HepG2 (cell line): ENCODE measurements around the gene SLC35F6. TPM values are rescaled to one million over a fixed set of nuclear protein-coding genes. Genes with fewer than 3 reads are reported as not detected.
A peak's percentile ranks its signal among the peaks of the same experiment; 100 is the strongest.

ENCODE experiments used
- CBX2 ChIP-seq, 2 experiments: fragments of 200-600 bp in 1 of 2; sonication (generic); formaldehyde crosslinking in 1 of 2; IDR thresholded peaks; 2 replicates each; pipeline versions ENCODE4 v1.7.0 to v1.8.1; 2018 to 2022; ENCODE audit warnings: low read depth in 2 of 2, low read length in 1 of 2, mild to moderate bottlenecking in 1 of 2, missing genetic modification reagents in 1 of 2
- DNMT1 ChIP-seq: sonication (generic); formaldehyde crosslinking; IDR thresholded peaks from 2 replicates; pipeline ENCODE4 v1.5.1; 2020; ENCODE audit warnings: mild to moderate bottlenecking, missing genetic modification reagents
- HNRNPUL1 ChIP-seq: fragments of 200-400 bp; formaldehyde crosslinking; IDR thresholded peaks from 2 replicates; pipeline ENCODE4 v1.6.1; 2017; ENCODE audit warnings: low read depth, mild to moderate bottlenecking, low read length, moderate library complexity
- IKZF1 ChIP-seq: fragments of 450-650 bp; IDR thresholded peaks from 2 replicates; pipeline ENCODE4 v1.7.1; 2016
- KAT2B ChIP-seq: fragments of 150-350 bp; IDR thresholded peaks from 2 replicates; pipeline ENCODE4 v1.6.1; 2014; ENCODE audit warnings: low read depth, low read length, borderline replicate concordance
- MAFF ChIP-seq: IDR thresholded peaks from 2 replicates; pipeline ENCODE4 v1.6.1; 2011; ENCODE audit warnings: low read depth, low read length, improper control_type of control experiment
- MED1 ChIP-seq: sonication (generic); formaldehyde crosslinking; IDR thresholded peaks from 2 replicates; pipeline ENCODE4 v1.4.0; 2020; ENCODE audit warnings: missing genetic modification reagents
- PHF20 ChIP-seq: sonication (generic); formaldehyde crosslinking; IDR thresholded peaks from 2 replicates; pipeline ENCODE4 v1.5.0; 2020; ENCODE audit warnings: mild to moderate bottlenecking, missing genetic modification reagents
- SNRNP70 ChIP-seq: fragments of 200-400 bp; formaldehyde crosslinking; IDR thresholded peaks from 2 replicates; pipeline ENCODE4 v1.6.1; 2017; ENCODE audit warnings: mild to moderate bottlenecking, low read depth, low read length, moderate library complexity
- SRSF1 ChIP-seq: fragments of 200-400 bp; formaldehyde crosslinking; optimal IDR thresholded peaks from 2 replicates; pipeline ENCODE3; 2017; ENCODE audit warnings: mild to moderate bottlenecking, low read depth, low read length, moderate library complexity
- TCF12 ChIP-seq, 2 experiments: fragments of 450-650 bp in 1 of 2; sonication (generic) in 1 of 2; formaldehyde crosslinking in 1 of 2; IDR thresholded peaks; 2 replicates each; pipeline versions ENCODE4 v1.6.1 to v1.8.0; 2017 to 2022; ENCODE audit warnings: antibody characterized with exemption in 1 of 2, mild to moderate bottlenecking in 1 of 2, missing genetic modification reagents in 1 of 2, moderate library complexity in 1 of 2
- ZBTB38 ChIP-seq: sonication (generic); formaldehyde crosslinking; IDR thresholded peaks from 2 replicates; pipeline ENCODE4 v1.5.1; 2020; ENCODE audit warnings: mild to moderate bottlenecking, missing genetic modification reagents
- ZFAT ChIP-seq: sonication (generic); formaldehyde crosslinking; conservative IDR thresholded peaks from 2 replicates; pipeline ENCODE4 v1.8.1; 2023; ENCODE audit warnings: missing genetic modification reagents, inconsistent platforms
- ZKSCAN1 ChIP-seq: fragments of 150-350 bp; IDR thresholded peaks from 2 replicates; pipeline ENCODE4 v1.6.1; 2014; ENCODE audit warnings: low read length
- ZNF160 ChIP-seq: sonication (generic); formaldehyde crosslinking; IDR thresholded peaks from 2 replicates; pipeline ENCODE4 v1.8.0; 2022; ENCODE audit warnings: mild to moderate bottlenecking, inconsistent platforms, missing genetic modification reagents
- ZNF225 ChIP-seq: sonication (generic); formaldehyde crosslinking; IDR thresholded peaks from 2 replicates; pipeline ENCODE4 v1.4.0; 2020; ENCODE audit warnings: mild to moderate bottlenecking, missing genetic modification reagents
- ZNF230 ChIP-seq: sonication (generic); formaldehyde crosslinking; IDR thresholded peaks from 2 replicates; pipeline ENCODE4 v1.4.0; 2020; ENCODE audit warnings: mild to moderate bottlenecking, missing genetic modification reagents
- ZNF33B ChIP-seq: sonication (generic); formaldehyde crosslinking; IDR thresholded peaks from 2 replicates; pipeline ENCODE4 v1.5.1; 2020; ENCODE audit warnings: mild to moderate bottlenecking, missing genetic modification reagents
- ZNF777 ChIP-seq: sonication (generic); formaldehyde crosslinking; IDR thresholded peaks from 2 replicates; pipeline ENCODE4 v1.4.0; 2020; ENCODE audit warnings: missing genetic modification reagents
- ZNF841 ChIP-seq: sonication (generic); formaldehyde crosslinking; IDR thresholded peaks from 2 replicates; pipeline ENCODE4 v1.8.1; 2023; ENCODE audit warnings: missing genetic modification reagents, borderline replicate concordance
- polyA plus RNA-seq, 8 experiments: library from polyadenylated mRNA; depleted of rRNA in 3 of 8; stranded (reverse) in 7 of 8; unstranded in 1 of 8; fragments of >200 nt; fragmentation: Illumina TruSeq in 4 of 8; extraction: Trizol in 4 of 8; gene quantifications; 2 replicates each; pipeline versions ENCODE4 v1.2.1 to v1.2.3, GENCODE V29; 2011 to 2016; ENCODE audit warnings: low read depth in 4 of 8, missing spikeins in 1 of 8, mixed read lengths in 1 of 8; ENCODE audit not compliant: insufficient read depth in 1 of 8
- total RNA-seq, 5 experiments: library from RNA; depleted of rRNA; stranded (reverse); fragments of >200 nt; fragmentation: Illumina TruSeq; extraction: Trizol; gene quantifications; 2 replicates each; pipeline ENCODE4 v1.2.3, GENCODE V29; 2016; ENCODE audit warnings: low read depth in 1 of 5
- TF ChIP-seq, protein P1 (sequence below): sonication (generic); formaldehyde crosslinking; IDR thresholded peaks from 2 replicates; pipeline ENCODE4 v1.4.0; 2020; ENCODE audit warnings: missing genetic modification reagents, borderline replicate concordance
- TF ChIP-seq, protein P2 (sequence below): sonication (generic); formaldehyde crosslinking; IDR thresholded peaks from 2 replicates; pipeline ENCODE4 v1.5.0; 2020; ENCODE audit warnings: missing genetic modification reagents
- TF ChIP-seq, protein P3 (sequence below): IDR thresholded peaks from 2 replicates; pipeline ENCODE4 v1.6.1; 2018; ENCODE audit warnings: missing genetic modification reagents

The SLC35F6 gene
- total and polyA plus RNA-seq, 2 of the 13 experiments (the other 11 are each of a cell fraction or from before 2014, with no cell fraction given): 15.2 to 21.2 TPM

DNA sequence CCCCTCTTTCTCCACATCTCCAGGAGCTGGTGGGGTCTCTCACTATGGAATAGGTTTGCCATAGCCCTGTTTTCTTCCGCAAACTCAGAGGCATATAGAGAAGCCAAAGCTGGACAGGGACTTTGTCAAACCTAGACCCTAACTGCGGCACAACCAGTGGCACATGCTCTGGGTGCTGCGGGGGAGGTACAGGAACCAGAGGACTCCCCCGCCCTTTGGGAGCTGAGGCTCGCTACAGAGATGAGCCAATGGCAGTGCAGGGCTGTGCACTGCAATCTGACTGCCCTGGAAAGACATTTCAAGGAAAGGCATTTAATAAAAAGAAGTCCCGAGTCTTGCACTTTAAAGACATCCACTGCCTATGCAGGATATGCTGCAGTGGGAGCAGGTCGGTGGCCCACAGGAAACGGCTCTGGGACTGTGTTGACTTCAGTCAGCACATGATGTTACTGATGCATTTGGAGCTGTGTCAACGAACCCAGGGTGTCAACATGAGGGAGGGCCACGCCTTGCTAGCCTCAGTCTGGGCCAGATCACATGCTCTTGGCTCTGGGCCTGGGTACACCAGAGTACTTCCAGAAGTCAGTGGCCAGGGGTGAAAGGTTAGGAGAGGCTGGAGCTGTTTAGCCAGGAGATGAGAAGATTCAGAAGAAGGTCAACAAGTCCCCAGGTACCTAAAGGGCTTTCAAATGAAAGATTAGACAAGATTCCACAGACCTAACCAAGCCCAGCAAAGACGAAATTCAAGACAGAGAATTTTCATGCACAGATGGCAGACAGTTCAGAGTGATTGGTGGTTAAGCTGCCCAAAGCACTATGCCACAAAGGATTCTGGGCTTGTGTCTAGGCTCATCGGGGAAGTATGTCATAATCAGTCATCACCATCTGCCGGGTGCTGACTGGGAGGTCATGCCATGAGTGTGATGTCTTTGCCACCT is 8.2 kb downstream of the SLC35F6 start (continued):
- TF ChIP-seq TCF12 (IDR thresholded peaks at IDR 0.05): no peak
- no peak for TF ChIP-seq TCF12 (CRISPR knock-in tag; IDR thresholded peaks at IDR 0.05)
- no peak for TF ChIP-seq ZNF841
- TF ChIP-seq, protein P1, sequence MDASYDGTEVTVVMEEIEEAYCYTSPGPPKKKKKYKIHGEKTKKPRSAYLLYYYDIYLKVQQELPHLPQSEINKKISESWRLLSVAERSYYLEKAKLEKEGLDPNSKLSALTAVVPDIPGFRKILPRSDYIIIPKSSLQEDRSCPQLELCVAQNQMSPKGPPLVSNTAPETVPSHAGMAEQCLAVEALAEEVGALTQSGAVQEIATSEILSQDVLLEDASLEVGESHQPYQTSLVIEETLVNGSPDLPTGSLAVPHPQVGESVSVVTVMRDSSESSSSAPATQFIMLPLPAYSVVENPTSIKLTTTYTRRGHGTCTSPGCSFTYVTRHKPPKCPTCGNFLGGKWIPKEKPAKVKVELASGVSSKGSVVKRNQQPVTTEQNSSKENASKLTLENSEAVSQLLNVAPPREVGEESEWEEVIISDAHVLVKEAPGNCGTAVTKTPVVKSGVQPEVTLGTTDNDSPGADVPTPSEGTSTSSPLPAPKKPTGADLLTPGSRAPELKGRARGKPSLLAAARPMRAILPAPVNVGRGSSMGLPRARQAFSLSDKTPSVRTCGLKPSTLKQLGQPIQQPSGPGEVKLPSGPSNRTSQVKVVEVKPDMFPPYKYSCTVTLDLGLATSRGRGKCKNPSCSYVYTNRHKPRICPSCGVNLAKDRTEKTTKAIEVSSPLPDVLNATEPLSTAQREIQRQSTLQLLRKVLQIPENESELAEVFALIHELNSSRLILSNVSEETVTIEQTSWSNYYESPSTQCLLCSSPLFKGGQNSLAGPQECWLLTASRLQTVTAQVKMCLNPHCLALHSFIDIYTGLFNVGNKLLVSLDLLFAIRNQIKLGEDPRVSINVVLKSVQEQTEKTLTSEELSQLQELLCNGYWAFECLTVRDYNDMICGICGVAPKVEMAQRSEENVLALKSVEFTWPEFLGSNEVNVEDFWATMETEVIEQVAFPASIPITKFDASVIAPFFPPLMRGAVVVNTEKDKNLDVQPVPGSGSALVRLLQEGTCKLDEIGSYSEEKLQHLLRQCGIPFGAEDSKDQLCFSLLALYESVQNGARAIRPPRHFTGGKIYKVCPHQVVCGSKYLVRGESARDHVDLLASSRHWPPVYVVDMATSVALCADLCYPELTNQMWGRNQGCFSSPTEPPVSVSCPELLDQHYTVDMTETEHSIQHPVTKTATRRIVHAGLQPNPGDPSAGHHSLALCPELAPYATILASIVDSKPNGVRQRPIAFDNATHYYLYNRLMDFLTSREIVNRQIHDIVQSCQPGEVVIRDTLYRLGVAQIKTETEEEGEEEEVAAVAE (CRISPR knock-in tag): peak; percentile 86
- no peak for TF ChIP-seq ZNF777 (CRISPR knock-in tag)
- TF ChIP-seq DNMT1: no peak
- no peak; the same call in 1 of the 2 replicates for TF ChIP-seq PHF20 (CRISPR knock-in tag)
- TF ChIP-seq SRSF1: no peak
- no peak for TF ChIP-seq ZNF225 (CRISPR knock-in tag)
- TF ChIP-seq IKZF1: no peak
- no peak for TF ChIP-seq CBX2 (IDR thresholded peaks at IDR 0.05; ENCODE audit: low read depth, low read length)
- TF ChIP-seq CBX2 (CRISPR knock-in tag; IDR thresholded peaks at IDR 0.05; ENCODE audit: low read depth): no peak
- TF ChIP-seq ZFAT (CRISPR knock-in tag): no peak
- TF ChIP-seq SNRNP70: no peak
- no peak for TF ChIP-seq ZNF230
- no peak for TF ChIP-seq HNRNPUL1
- TF ChIP-seq ZKSCAN1: no peak
- no peak for TF ChIP-seq ZNF33B (CRISPR knock-in tag)
- TF ChIP-seq MED1: peak; percentile 72
- no peak for TF ChIP-seq MAFF
- TF ChIP-seq, protein P2, sequence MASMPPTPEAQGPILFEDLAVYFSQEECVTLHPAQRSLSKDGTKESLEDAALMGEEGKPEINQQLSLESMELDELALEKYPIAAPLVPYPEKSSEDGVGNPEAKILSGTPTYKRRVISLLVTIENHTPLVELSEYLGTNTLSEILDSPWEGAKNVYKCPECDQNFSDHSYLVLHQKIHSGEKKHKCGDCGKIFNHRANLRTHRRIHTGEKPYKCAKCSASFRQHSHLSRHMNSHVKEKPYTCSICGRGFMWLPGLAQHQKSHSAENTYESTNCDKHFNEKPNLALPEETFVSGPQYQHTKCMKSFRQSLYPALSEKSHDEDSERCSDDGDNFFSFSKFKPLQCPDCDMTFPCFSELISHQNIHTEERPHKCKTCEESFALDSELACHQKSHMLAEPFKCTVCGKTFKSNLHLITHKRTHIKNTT (CRISPR knock-in tag): no peak
- TF ChIP-seq KAT2B: no peak
- TF ChIP-seq, protein P3, sequence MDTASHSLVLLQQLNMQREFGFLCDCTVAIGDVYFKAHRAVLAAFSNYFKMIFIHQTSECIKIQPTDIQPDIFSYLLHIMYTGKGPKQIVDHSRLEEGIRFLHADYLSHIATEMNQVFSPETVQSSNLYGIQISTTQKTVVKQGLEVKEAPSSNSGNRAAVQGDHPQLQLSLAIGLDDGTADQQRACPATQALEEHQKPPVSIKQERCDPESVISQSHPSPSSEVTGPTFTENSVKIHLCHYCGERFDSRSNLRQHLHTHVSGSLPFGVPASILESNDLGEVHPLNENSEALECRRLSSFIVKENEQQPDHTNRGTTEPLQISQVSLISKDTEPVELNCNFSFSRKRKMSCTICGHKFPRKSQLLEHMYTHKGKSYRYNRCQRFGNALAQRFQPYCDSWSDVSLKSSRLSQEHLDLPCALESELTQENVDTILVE (CRISPR knock-in tag): peak; percentile 55; the same call in 1 of the 2 replicates
- no peak for TF ChIP-seq ZNF160 (CRISPR knock-in tag)
- TF ChIP-seq ZBTB38 (CRISPR knock-in tag): peak; percentile 82
